HG02571 (cell line): ENCODE data around the gene ZNF446.

Source experiments
- ATAC-seq: cut with Tn5 transposase; IDR thresholded peaks from one replicate; pipeline ENCODE4 v1.9.1; 2021; ENCODE audit warnings: mild to moderate bottlenecking, moderate library complexity; ENCODE audit not compliant: unreplicated experiment

Gene ZNF446

GRCh38 chr19:58520257-58520599 is 44.1 kb downstream of the ZNF446 start:
- ATAC-seq, result no peak

GRCh38 chr19:58521651-58522050 is 45.5 kb downstream of the ZNF446 start:
- no peak for ATAC-seq

GRCh38 chr19:58522709-58523108 is 46.6 kb downstream of the ZNF446 start:
- ATAC-seq, result no peak

- ATAC-seq, result no peak
Observed at GRCh38 chr19:58529405-58529804, 53.3 kb downstream of the ZNF446 start.
